Stimulated activated CD4-positive, alpha-beta T cell treated with anti-CD3 and anti-CD28 coated beads, Interleukin-4, amount 100 ng/mL, for 4 hours (primary cell): ENCODE data around the gene SGCD.
"Not testable (repeated sequence)": the region's sequence is repeated elsewhere in the genome, so short reads cannot be mapped to it uniquely, and the experiment has no call there.

Experiments
- DNase-seq, 2 experiments: peaks; one replicate each; pipeline ENCODE4 v3.0.0-alpha.2; 2020

SGCD gene

GRCh38 chr5:156654444-156654843 is 327.5 kb downstream of the SGCD start:
- no peak for DNase-seq

GRCh38 chr5:156655732-156656131 is 328.8 kb downstream of the SGCD start:
- DNase-seq, result no peak

- not testable (repeated sequence) for DNase-seq
Observed at GRCh38 chr5:156664832-156665231, 337.9 kb downstream of the SGCD start.

GRCh38 chr5:156666686-156667085 is 339.7 kb downstream of the SGCD start:
- not testable (repeated sequence) for DNase-seq

- no peak for DNase-seq
Observed at GRCh38 chr5:156667616-156668015, 340.7 kb downstream of the SGCD start.

GRCh38 chr5:156669416-156669815 is 342.5 kb downstream of the SGCD start:
- DNase-seq, result no peak

- DNase-seq, result no peak
Observed at GRCh38 chr5:156670615-156671014, 343.7 kb downstream of the SGCD start.

GRCh38 chr5:156675395-156675794 is 348.4 kb downstream of the SGCD start:
- no peak for DNase-seq

GRCh38 chr5:156677963-156678362 is 351.0 kb downstream of the SGCD start:
- no peak for DNase-seq

- DNase-seq, result no peak
Observed at GRCh38 chr5:156678484-156678883, 351.5 kb downstream of the SGCD start.

- DNase-seq, result no peak
Observed at GRCh38 chr5:156680831-156681230, 353.9 kb downstream of the SGCD start.

- no peak for DNase-seq
Observed at GRCh38 chr5:156681265-156681664, 354.3 kb downstream of the SGCD start.

- DNase-seq, result no peak
Observed at GRCh38 chr5:156682971-156683370, 356.0 kb downstream of the SGCD start.

GRCh38 chr5:156683509-156683908 is 356.5 kb downstream of the SGCD start:
- DNase-seq, result no peak

- no peak for DNase-seq
Observed at GRCh38 chr5:156684216-156684615, 357.3 kb downstream of the SGCD start.

GRCh38 chr5:156685481-156685880 is 358.5 kb downstream of the SGCD start:
- DNase-seq, result no peak

GRCh38 chr5:156686380-156686779 is 359.4 kb downstream of the SGCD start:
- DNase-seq, result no peak

- DNase-seq, result no peak
Observed at GRCh38 chr5:156686796-156687195, 359.8 kb downstream of the SGCD start.

GRCh38 chr5:156687514-156687913 is 360.6 kb downstream of the SGCD start:
- DNase-seq, result no peak

GRCh38 chr5:156691572-156691971 is 364.6 kb downstream of the SGCD start:
- no peak for DNase-seq

- DNase-seq, result no peak
Observed at GRCh38 chr5:156693113-156693512, 366.1 kb downstream of the SGCD start.

- DNase-seq, result no peak
Observed at GRCh38 chr5:156694598-156694997, 367.6 kb downstream of the SGCD start.

- DNase-seq, result no peak
Observed at GRCh38 chr5:156695774-156696173, 368.8 kb downstream of the SGCD start.

GRCh38 chr5:156698323-156698722 is 371.4 kb downstream of the SGCD start:
- no peak for DNase-seq

- no peak for DNase-seq
Observed at GRCh38 chr5:156699147-156699546, 372.2 kb downstream of the SGCD start.

- no peak for DNase-seq
Observed at GRCh38 chr5:156704139-156704538, 377.2 kb downstream of the SGCD start.
